GM23338 (cell line): ENCODE results near the gene HNRNPL. TPM values are rescaled to one million over a fixed set of nuclear protein-coding genes. Genes with fewer than 3 reads are reported as not detected.

Experiments
- ATAC-seq: fragments of 200-7000 bp; cut with Tn5 transposase; 3 replicates; pipeline ENCODE4 v1.9.1; 2020
- DNase-seq: peaks from one replicate; pipeline ENCODE4 v3.0.0-alpha.2; 2015; ENCODE audit warnings: low spot score
- H2AFZ ChIP-seq: fragments of 200-600 bp; sonication (generic); 2 replicates; pipeline ENCODE4 v1.8.0; 2016; ENCODE audit warnings: antibody characterized with exemption, mild to moderate bottlenecking, moderate library complexity
- H3F3A ChIP-seq: fragments of 200-600 bp; sonication (generic); replicated peaks from 2 replicates; pipeline ENCODE4 v1.8.0; 2017; ENCODE audit warnings: antibody characterized with exemption, mixed run types, low read depth
- H3K27ac ChIP-seq: fragments of 200-600 bp; sonication (generic); 2 replicates; pipeline ENCODE4 v1.6.1; 2016; ENCODE audit warnings: low read depth
- H3K27me3 ChIP-seq: fragments of 200-600 bp; sonication (generic); 2 replicates; pipeline ENCODE4 v1.8.0; 2016; ENCODE audit warnings: mild to moderate bottlenecking, mixed run types, moderate library complexity; ENCODE audit not compliant: insufficient read depth
- H3K36me3 ChIP-seq: fragments of 200-600 bp; sonication (generic); 2 replicates; pipeline ENCODE4 v1.8.0; 2016; ENCODE audit warnings: mild to moderate bottlenecking; ENCODE audit not compliant: insufficient read depth
- H3K4me1 ChIP-seq: fragments of 200-600 bp; sonication (generic); 2 replicates; pipeline ENCODE4 v1.8.0; 2016; ENCODE audit warnings: mild to moderate bottlenecking, moderate library complexity; ENCODE audit not compliant: insufficient read depth
- H3K4me2 ChIP-seq: fragments of 200-600 bp; sonication (generic); 2 replicates; pipeline ENCODE4 v1.7.1; 2017; ENCODE audit warnings: mixed run types
- H3K4me3 ChIP-seq: fragments of 200-600 bp; sonication (generic); 2 replicates; pipeline ENCODE4 v1.6.1; 2016; ENCODE audit warnings: mixed run types
- H3K79me2 ChIP-seq: fragments of 200-600 bp; sonication (generic); replicated peaks from 2 replicates; pipeline ENCODE4 v1.8.0; 2017; ENCODE audit warnings: mild to moderate bottlenecking; ENCODE audit not compliant: insufficient read depth
- H3K9me2 ChIP-seq: fragments of 200-600 bp; sonication (generic); 2 replicates; pipeline ENCODE4 v1.8.0; 2017; ENCODE audit not compliant: insufficient read depth
- H4K20me1 ChIP-seq: fragments of 200-600 bp; sonication (generic); replicated peaks from 2 replicates; pipeline ENCODE4 v1.8.0; 2017; ENCODE audit warnings: mild to moderate bottlenecking; ENCODE audit not compliant: insufficient read depth
- H3K27ac Mint-ChIP-seq: 2 replicates; pipeline ENCODE4 v1.8.0; 2020; ENCODE audit warnings: inconsistent platforms, mild to moderate bottlenecking, moderate library complexity, mixed read lengths
- H3K27me3 Mint-ChIP-seq: 3 replicates; pipeline ENCODE4 v1.8.0; 2022; ENCODE audit warnings: low read depth, mild to moderate bottlenecking, moderate library complexity, mixed read lengths, inconsistent platforms; ENCODE audit not compliant: insufficient read depth, poor library complexity
- H3K36me3 Mint-ChIP-seq: 3 replicates; pipeline ENCODE4 v1.8.0; 2021; ENCODE audit warnings: low read depth, mild to moderate bottlenecking, inconsistent platforms, moderate library complexity, mixed read lengths
- H3K4me1 Mint-ChIP-seq: 3 replicates; pipeline ENCODE4 v1.8.0; 2020; ENCODE audit warnings: mild to moderate bottlenecking, inconsistent platforms, mixed read lengths
- H3K4me3 Mint-ChIP-seq: 3 replicates; pipeline ENCODE4 v1.8.0; 2021; ENCODE audit warnings: moderate library complexity, mild to moderate bottlenecking, inconsistent platforms, mixed read lengths
- H3K9me3 Mint-ChIP-seq: 3 replicates; pipeline ENCODE4 v1.8.0; 2020; ENCODE audit warnings: moderate library complexity, mild to moderate bottlenecking, inconsistent platforms, mixed read lengths
- JUNB ChIP-seq: IDR thresholded peaks from one replicate; pipeline ENCODE4 v1.6.1; 2016; ENCODE audit warnings: antibody characterized with exemption; ENCODE audit not compliant: unreplicated experiment
- POLR2AphosphoS5 ChIP-seq: IDR thresholded peaks from 2 replicates; pipeline ENCODE4 v1.6.1; 2016; ENCODE audit warnings: antibody characterized with exemption, low read depth
- polyA plus RNA-seq: library from polyadenylated mRNA; unstranded; fragments of >200 nt; fragmentation: Nextera tagmentation; extraction: Ambion mirVana; gene quantifications from 2 replicates; pipeline ENCODE4 v1.2.1, GENCODE V29; 2016
- total RNA-seq: library from RNA; depleted of rRNA; stranded (reverse); fragments of >200 nt; shearing (Covaris generic); gene quantifications from 2 replicates; pipeline ENCODE4 v1.2.3, GENCODE V29; 2014
- TF ChIP-seq, protein P1 (sequence below), 2 experiments: fragments of 200-600 bp in 1 of 2; sonication (generic) in 1 of 2; conservative IDR thresholded peaks; 2 replicates each; pipeline versions ENCODE4 v1.5.1 to v1.6.1; 2016 to 2017; ENCODE audit warnings: antibody characterized with exemption in 2 of 2, low read depth in 2 of 2, mild to moderate bottlenecking in 2 of 2, moderate library complexity in 1 of 2
- TF ChIP-seq, protein P2 (sequence below): IDR thresholded peaks from 2 replicates; pipeline ENCODE4 v1.6.1; 2016; ENCODE audit warnings: antibody characterized with exemption

Gene HNRNPL
- total and polyA plus RNA-seq, 2 experiments from 2014 or later = 580 to 664 TPM

DNA sequence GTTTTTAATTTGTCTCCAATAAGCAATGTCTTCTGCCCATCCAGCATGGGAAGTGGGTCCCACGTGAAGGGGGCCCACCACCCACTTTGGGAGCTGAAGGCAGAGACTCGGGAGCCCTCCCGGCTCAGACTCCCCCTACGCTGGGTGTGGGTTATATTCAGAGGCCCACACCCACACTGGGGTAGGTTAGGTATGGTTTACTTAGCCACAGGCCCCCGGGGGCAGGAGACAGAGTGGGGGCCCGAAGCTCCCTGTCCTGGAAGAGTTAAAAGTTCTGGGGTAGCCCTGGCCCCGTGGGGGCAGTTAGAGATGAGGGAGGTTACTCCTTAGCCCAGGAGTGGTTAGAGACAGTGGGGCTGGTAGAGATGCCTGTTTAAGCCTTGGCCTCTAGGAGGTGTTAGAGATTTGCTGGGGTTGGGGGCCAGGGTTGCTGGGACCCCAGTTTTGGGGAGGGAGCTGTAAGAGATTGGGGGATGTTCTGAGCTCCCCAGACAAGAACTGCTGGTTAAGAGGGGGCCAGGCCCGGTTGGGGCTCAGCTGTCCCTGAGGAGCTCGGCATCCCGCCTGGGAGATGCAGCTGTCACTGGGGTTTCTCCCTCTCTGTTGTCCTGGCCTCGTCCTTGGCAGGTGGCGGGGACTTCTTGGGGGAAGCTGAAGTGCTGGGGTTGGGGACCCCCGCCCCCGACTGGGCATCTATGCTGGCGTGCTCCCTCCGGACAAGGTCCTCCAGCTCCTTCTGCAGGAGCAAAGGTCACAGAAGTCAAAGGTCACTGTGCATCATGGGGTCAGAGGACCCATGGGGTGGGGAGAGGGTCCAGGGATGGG, 29.0 kb upstream of the HNRNPL start:
- H3K27me3 ChIP-seq = peaks cover 3% of the 10 kb centered on the region; the same call in 1 of the 2 replicates
- no peaks in the 10 kb centered on the region for H3F3A ChIP-seq
- H3K27ac Mint-ChIP-seq = peak overlapping the region; percentile 48; the same call in 1 of the 2 replicates
- peak overlapping the region; percentile 32; the same call in 1 of the 2 replicates for H3K4me2 ChIP-seq
- H3K79me2 ChIP-seq = no peaks in the 10 kb centered on the region
- H3K4me3 Mint-ChIP-seq = peak overlapping the region; percentile 38; the same call in 1 of the 3 replicates
- no peaks in the 10 kb centered on the region for H3K9me3 Mint-ChIP-seq
- H3K36me3 Mint-ChIP-seq = no peaks in the 10 kb centered on the region; the same call in 2 of the 3 replicates
- TF ChIP-seq, protein P1, sequence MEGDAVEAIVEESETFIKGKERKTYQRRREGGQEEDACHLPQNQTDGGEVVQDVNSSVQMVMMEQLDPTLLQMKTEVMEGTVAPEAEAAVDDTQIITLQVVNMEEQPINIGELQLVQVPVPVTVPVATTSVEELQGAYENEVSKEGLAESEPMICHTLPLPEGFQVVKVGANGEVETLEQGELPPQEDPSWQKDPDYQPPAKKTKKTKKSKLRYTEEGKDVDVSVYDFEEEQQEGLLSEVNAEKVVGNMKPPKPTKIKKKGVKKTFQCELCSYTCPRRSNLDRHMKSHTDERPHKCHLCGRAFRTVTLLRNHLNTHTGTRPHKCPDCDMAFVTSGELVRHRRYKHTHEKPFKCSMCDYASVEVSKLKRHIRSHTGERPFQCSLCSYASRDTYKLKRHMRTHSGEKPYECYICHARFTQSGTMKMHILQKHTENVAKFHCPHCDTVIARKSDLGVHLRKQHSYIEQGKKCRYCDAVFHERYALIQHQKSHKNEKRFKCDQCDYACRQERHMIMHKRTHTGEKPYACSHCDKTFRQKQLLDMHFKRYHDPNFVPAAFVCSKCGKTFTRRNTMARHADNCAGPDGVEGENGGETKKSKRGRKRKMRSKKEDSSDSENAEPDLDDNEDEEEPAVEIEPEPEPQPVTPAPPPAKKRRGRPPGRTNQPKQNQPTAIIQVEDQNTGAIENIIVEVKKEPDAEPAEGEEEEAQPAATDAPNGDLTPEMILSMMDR (conservative IDR thresholded peaks at IDR 0.05; ENCODE audit: low read depth in 2 of 2) = peak; percentile 27 to 43
- TF ChIP-seq POLR2AphosphoS5 = no peak
- TF ChIP-seq, protein P2, sequence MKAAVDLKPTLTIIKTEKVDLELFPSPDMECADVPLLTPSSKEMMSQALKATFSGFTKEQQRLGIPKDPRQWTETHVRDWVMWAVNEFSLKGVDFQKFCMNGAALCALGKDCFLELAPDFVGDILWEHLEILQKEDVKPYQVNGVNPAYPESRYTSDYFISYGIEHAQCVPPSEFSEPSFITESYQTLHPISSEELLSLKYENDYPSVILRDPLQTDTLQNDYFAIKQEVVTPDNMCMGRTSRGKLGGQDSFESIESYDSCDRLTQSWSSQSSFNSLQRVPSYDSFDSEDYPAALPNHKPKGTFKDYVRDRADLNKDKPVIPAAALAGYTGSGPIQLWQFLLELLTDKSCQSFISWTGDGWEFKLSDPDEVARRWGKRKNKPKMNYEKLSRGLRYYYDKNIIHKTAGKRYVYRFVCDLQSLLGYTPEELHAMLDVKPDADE = no peak
- no peak overlapping the region for H2AFZ ChIP-seq
- H3K27ac ChIP-seq = no peak overlapping the region
- H4K20me1 ChIP-seq = no peaks in the 10 kb centered on the region
- no peak overlapping the region for H3K4me3 ChIP-seq
- no peaks in the 10 kb centered on the region for H3K9me2 ChIP-seq
- peaks cover 17% of the 10 kb centered on the region for H3K4me1 ChIP-seq
- H3K27me3 Mint-ChIP-seq = peaks cover 8% of the 10 kb centered on the region
- ATAC-seq (peak; percentile 49), DNase-seq (peak; percentile 41)
- no peaks in the 10 kb centered on the region for H3K36me3 ChIP-seq
- H3K4me1 Mint-ChIP-seq = peaks cover 27% of the 10 kb centered on the region

DNA sequence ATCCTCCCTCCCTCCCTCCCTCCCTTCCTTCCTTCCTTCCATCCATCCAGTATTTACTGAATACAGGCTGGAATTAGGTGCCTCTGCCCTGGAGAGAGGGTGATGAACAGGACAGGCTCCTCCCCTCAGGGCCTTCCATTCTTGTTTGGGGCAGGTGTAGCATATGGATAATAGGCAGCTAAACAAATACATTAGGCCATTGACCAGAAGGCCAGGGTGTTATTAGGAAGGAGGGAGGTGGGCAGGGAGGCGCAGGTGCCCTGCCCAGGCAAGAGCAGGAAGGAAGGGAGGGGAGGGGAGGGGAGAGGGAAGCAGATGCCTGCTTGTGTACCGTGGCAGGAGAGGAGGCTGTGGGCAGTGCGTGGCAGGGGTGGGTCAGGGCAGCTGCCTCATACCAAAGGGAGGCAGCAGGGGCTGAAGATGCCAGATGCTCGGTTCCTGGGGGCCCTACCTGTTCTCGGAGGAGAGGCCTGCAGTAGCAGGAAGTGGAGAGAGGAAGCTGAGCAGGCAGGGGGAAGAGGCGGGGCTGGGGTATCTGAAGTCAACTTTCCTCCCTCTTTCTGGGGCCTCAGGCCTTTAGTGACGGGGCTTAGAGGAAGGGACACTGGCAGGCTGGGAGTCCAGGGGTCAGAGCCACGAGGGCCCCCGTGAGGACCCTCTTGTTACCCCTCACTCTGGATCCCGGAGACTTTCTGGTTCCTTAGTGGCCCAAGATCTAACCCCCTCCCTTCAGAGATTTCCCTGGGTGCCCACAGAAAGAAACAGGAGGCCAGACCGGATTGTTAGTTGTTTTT, 28.2 kb upstream of the HNRNPL start, which contains the start of gene RINL:
Gene RINL, minus strand, starts transcription at position 495 of the 794 bp plus-strand sequence. CDS start 1,533 bp downstream, outside the sequence.
- no peak for TF ChIP-seq POLR2AphosphoS5
- no peak for TF ChIP-seq JUNB
- H3K9me2 ChIP-seq = no peaks in the 10 kb centered on the region
- ATAC-seq (peak; percentile 44), DNase-seq (peak; percentile 43)
- H3K36me3 ChIP-seq = no peaks in the 10 kb centered on the region
- peak within 1 kb of the TSS; percentile 66; the same call in 1 of the 2 replicates for H2AFZ ChIP-seq
- H3K4me1 ChIP-seq = peaks cover 17% of the 10 kb centered on the region
- peak within 1 kb of the TSS; percentile 60 for H3K4me2 ChIP-seq
- no peak within 1 kb of the TSS for H3K27ac ChIP-seq
- Mint-ChIP-seq H3K4me3 (peak within 1 kb of the TSS; percentile 38), H3K4me1 (peaks cover 27% of the 10 kb centered on the region), H3K27ac (peak within 1 kb of the TSS; percentile 48; the same call in 1 of the 2 replicates), H3K9me3 (no peaks in the 10 kb centered on the region), H3K36me3 (no peaks in the 10 kb centered on the region), H3K27me3 (peaks cover 8% of the 10 kb centered on the region)
- H3K4me3 ChIP-seq = 0 out of 2 replicates have a peak within 1 kb of the TSS, but pooled peaks have one; percentile 10
- no peaks in the 10 kb centered on the region for H3K79me2 ChIP-seq
- 0 out of 2 replicates have a peak, but pooled peaks cover 2% of the 10 kb centered on the region for H3F3A ChIP-seq
- no peaks in the 10 kb centered on the region for H4K20me1 ChIP-seq
- peaks cover 3% of the 10 kb centered on the region; the same call in 1 of the 2 replicates for H3K27me3 ChIP-seq
